Trophoblast cell (in vitro differentiated cells and primary cell): ENCODE results near the gene VPS26C.

ENCODE experiments used
- DNase-seq, 2 donors: peaks; one replicate each; pipeline ENCODE4 v3.0.0-alpha.2; 2016
- H2AFZ ChIP-seq: 2 replicates; pipeline ENCODE4 v1.6.1; 2013; ENCODE audit warnings: low read length, moderate library complexity, mild to moderate bottlenecking; ENCODE audit not compliant: insufficient read depth, poor library complexity
- H2AK5ac ChIP-seq: 2 replicates; pipeline ENCODE4 v1.6.1; 2013; ENCODE audit warnings: mild to moderate bottlenecking, low read length
- H2BK120ac ChIP-seq: 2 replicates; pipeline ENCODE4 v1.6.1; 2013; ENCODE audit warnings: low read length, mild to moderate bottlenecking, moderate library complexity; ENCODE audit not compliant: insufficient read depth, poor library complexity
- H2BK12ac ChIP-seq: 2 replicates; pipeline ENCODE4 v1.6.1; 2013; ENCODE audit warnings: mild to moderate bottlenecking, low read length, moderate library complexity
- H2BK5ac ChIP-seq: 2 replicates; pipeline ENCODE4 v1.6.1; 2013; ENCODE audit warnings: low read length, low read depth, moderate library complexity, mild to moderate bottlenecking; ENCODE audit not compliant: poor library complexity
- H3K14ac ChIP-seq: 2 replicates; pipeline ENCODE4 v1.6.1; 2013; ENCODE audit warnings: mild to moderate bottlenecking, low read length
- H3K18ac ChIP-seq: 2 replicates; pipeline ENCODE4 v1.6.1; 2013; ENCODE audit warnings: mild to moderate bottlenecking, low read length
- H3K23ac ChIP-seq: 2 replicates; pipeline ENCODE4 v1.6.1; 2013; ENCODE audit warnings: low read length
- H3K27ac ChIP-seq: 2 replicates; pipeline ENCODE4 v1.5.1; 2013; ENCODE audit warnings: low read depth, mild to moderate bottlenecking, inconsistent platforms, low read length, moderate library complexity
- H3K27me3 ChIP-seq: 2 replicates; pipeline ENCODE4 v1.6.1; 2013; ENCODE audit warnings: inconsistent platforms, mild to moderate bottlenecking, low read length, moderate library complexity; ENCODE audit not compliant: insufficient read depth
- H3K36me3 ChIP-seq, 2 experiments: 1 replicate in 1 of 2; 2 replicates in 1 of 2; pipeline ENCODE4 v1.6.1; 2013; ENCODE audit warnings: low read length in 2 of 2, mild to moderate bottlenecking in 2 of 2, moderate library complexity in 1 of 2; ENCODE audit not compliant: insufficient read depth in 2 of 2, control insufficient read depth in 1 of 2
- H3K4ac ChIP-seq: 2 replicates; pipeline ENCODE4 v1.6.1; 2013; ENCODE audit warnings: low read depth, mild to moderate bottlenecking, low read length, moderate library complexity
- H3K4me1 ChIP-seq, 2 experiments: 1 replicate in 1 of 2; 2 replicates in 1 of 2; pipeline ENCODE4 v1.6.1; 2013; ENCODE audit warnings: low read length in 2 of 2, mild to moderate bottlenecking in 2 of 2, moderate library complexity in 1 of 2; ENCODE audit not compliant: insufficient read depth in 2 of 2, control insufficient read depth in 1 of 2
- H3K4me2 ChIP-seq: 2 replicates; pipeline ENCODE4 v1.6.1; 2013; ENCODE audit warnings: inconsistent platforms, mild to moderate bottlenecking, low read length, moderate library complexity
- H3K4me3 ChIP-seq: 2 replicates; pipeline ENCODE4 v1.5.1; 2013; ENCODE audit warnings: mild to moderate bottlenecking, low read depth, low read length, inconsistent platforms
- H3K79me1 ChIP-seq: one replicate; pipeline ENCODE4 v1.6.1; 2013; ENCODE audit warnings: low read length
- H3K79me2 ChIP-seq: 2 replicates; pipeline ENCODE4 v1.6.1; 2013; ENCODE audit warnings: low read length, mild to moderate bottlenecking; ENCODE audit not compliant: control insufficient read depth, insufficient read depth, poor library complexity
- H3K9ac ChIP-seq: 2 replicates; pipeline ENCODE4 v1.6.1; 2013; ENCODE audit warnings: mild to moderate bottlenecking, low read length
- H3K9me3 ChIP-seq: 2 replicates; pipeline ENCODE4 v1.6.1; 2013; ENCODE audit warnings: low read depth, mild to moderate bottlenecking, control low read depth, inconsistent platforms, low read length; ENCODE audit not compliant: insufficient read depth
- H4K12ac ChIP-seq: 2 replicates; pipeline ENCODE4 v1.6.1; 2013; ENCODE audit warnings: low read depth, mild to moderate bottlenecking, low read length, moderate library complexity
- H4K8ac ChIP-seq: 2 replicates; pipeline ENCODE4 v1.6.1; 2013; ENCODE audit warnings: low read depth, mild to moderate bottlenecking, low read length, moderate library complexity
- H4K91ac ChIP-seq: one replicate; pipeline ENCODE4 v1.6.1; 2013; ENCODE audit warnings: low read depth, mild to moderate bottlenecking, low read length, moderate library complexity
- WGBS: extraction: QIAGEN DNeasy Blood & Tissue Kit; methylation state at CpG from one replicate; pipeline ENCODE4 v1.1.7; 2013; ENCODE audit warnings: missing lambda C conversion rate; ENCODE audit not compliant: insufficient read length, insufficient coverage; ENCODE audit errors: extremely low coverage; 5-methylcytosine and 5-hydroxymethylcytosine counted together

The VPS26C gene

DNA sequence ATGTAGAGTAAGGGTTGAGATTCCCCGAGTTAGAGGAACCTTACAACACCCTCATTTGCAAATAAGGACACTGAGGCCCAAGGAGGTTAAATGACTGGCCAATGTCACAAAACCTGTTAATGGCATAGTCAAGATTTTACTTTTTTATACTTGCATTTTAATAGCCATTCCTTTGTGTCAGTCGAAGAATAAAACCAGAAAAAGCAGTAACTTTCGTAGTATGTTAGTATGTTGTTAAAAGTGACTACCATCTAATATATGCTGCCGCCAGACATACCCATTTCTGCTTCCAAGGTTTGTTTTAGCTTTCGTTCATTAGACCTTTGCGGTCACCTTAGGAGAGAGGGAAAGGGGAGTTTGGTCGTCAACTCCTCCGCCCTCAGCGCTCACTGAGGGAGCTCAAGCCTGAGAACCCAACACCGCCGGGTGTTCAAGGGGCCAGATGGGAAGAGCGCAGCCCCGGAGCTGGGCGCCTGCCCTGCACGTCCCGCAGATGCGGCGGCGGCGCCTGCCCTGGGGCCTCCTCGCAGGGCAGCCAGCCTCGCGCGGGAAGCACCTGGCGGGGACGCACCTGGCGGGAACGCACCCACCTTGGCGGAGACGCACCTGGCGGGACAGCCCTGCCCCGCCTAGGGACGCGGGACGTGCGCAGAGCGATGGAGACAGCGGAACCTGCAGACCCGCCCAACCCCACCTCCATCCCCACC, 466 bp downstream of the VPS26C start:
- peak overlapping the region; percentile 65 for H3K4ac ChIP-seq
- no peak overlapping the region for H2BK12ac ChIP-seq
- peak; percentile 80 to 89 for DNase-seq
- H3K4me1 ChIP-seq, result peaks cover 2 to 3% of the 10 kb centered on the region in 2 experiments
- H3K4me3 ChIP-seq, result peak overlapping the region; percentile 94
- no CpG with 5 or more reads among the region's 39 CpGs for WGBS
- peaks cover 7% of the 10 kb centered on the region for H3K79me2 ChIP-seq
- peak overlapping the region; percentile 92 for H4K91ac ChIP-seq
- H3K36me3 ChIP-seq, result no peaks in the 10 kb centered on the region
- H3K9ac ChIP-seq, result peak overlapping the region; percentile 76
- peak overlapping the region; percentile 92 for H3K14ac ChIP-seq
- H3K9me3 ChIP-seq, result no peaks in the 10 kb centered on the region
- H3K79me1 ChIP-seq, result peaks cover 11% of the 10 kb centered on the region
- peak overlapping the region; percentile 76 for H2BK120ac ChIP-seq
- H2AFZ ChIP-seq, result peak overlapping the region; percentile 95
- no peak overlapping the region for H3K23ac ChIP-seq
- H3K27me3 ChIP-seq, result no peaks in the 10 kb centered on the region
- H3K18ac ChIP-seq, result peak overlapping the region; percentile 96
- no peak overlapping the region for H2AK5ac ChIP-seq
- H3K4me2 ChIP-seq, result peak overlapping the region; percentile 87
- peak overlapping the region; percentile 36 for H2BK5ac ChIP-seq
- peak overlapping the region; percentile 70 for H4K12ac ChIP-seq
- peak overlapping the region; percentile 94 for H4K8ac ChIP-seq
- H3K27ac ChIP-seq, result peak overlapping the region; percentile 83

DNA sequence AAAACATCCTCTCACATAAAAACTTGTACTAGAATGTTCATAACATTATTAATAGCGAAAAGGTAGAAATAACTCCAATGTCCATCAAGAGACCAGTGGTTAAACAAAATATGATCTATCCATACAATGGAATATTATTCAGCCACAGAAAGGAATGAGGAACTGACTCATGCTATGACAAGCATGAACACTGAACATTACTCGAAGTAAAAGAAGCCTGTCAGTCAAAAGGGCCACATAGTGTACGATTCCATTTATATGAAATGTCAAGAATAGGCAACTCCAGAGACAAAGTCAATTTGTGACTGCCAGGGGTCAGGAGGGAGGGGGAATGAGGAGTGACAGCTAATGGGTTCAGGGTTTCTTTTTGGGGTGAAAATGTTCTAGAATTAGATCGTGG, 2.3 kb downstream of the VPS26C start:
- Histone ChIP-seq H3K4me1 (peaks cover 2 to 3% of the 10 kb centered on the region in 2 experiments), H3K4ac (peak overlapping the region; percentile 73), H3K23ac (no peak overlapping the region), H4K12ac (no peak overlapping the region), H2BK120ac (no peak overlapping the region), H3K14ac (no peak overlapping the region), H3K36me3 (peaks cover 0 to 3% of the 10 kb centered on the region in 2 experiments), H3K27ac (no peak overlapping the region), H2AK5ac (no peak overlapping the region), H3K4me3 (no peak overlapping the region), H3K9me3 (no peaks in the 10 kb centered on the region), H2BK5ac (no peak overlapping the region), H3K79me2 (peaks cover 7% of the 10 kb centered on the region), H3K9ac (no peak overlapping the region), H4K8ac (no peak overlapping the region), H3K79me1 (peaks cover 11% of the 10 kb centered on the region), H3K27me3 (no peaks in the 10 kb centered on the region), H2BK12ac (no peak overlapping the region), H4K91ac (no peak overlapping the region), H3K4me2 (no peak overlapping the region), H2AFZ (no peak overlapping the region), H3K18ac (no peak overlapping the region)
- WGBS, result no CpG with 5 or more reads among the region's 4 CpGs
- DNase-seq, result peak; percentile 9 to 70

DNA sequence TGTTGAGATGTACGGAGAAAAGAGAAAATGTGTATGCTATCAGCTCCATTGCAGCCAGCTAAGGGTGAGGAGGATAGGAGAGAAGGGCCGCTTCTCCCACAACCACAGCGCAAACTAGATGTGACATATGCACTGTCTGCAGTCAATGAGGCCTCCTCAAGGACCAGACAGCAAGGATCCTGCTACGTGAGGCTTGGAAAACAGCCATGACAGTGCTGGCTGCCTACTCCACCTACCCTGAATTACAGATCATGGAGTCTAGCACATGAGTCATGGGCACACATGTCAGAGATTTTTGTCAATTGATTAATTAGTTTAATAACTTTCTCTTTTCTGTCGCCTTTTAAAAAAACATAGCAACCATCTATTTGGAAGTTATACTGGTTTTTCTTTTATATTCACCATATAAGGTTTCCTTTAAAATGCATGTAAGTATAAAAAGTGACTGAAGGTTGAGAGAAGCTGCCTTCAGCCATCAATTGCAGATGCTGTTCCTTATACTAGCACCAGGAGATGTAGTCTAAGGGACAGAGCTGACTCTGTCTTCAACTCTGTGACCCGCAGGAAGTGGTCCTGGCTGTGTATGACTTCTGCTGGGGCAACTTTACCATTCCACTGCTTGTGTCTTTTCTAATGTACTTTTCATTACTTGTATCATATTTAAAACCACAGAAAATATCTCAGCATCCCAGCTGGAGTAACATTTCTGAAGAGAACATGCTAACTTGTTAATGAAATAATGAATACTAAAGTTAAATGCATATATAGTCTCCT, 3.1 kb downstream of the VPS26C start:
- no peak overlapping the region for H3K14ac ChIP-seq
- H2BK5ac ChIP-seq, result no peak overlapping the region
- no peak overlapping the region for H4K8ac ChIP-seq
- peaks cover 11% of the 10 kb centered on the region for H3K79me1 ChIP-seq
- no peak overlapping the region for H3K27ac ChIP-seq
- H2AFZ ChIP-seq, result no peak overlapping the region
- H3K9ac ChIP-seq, result no peak overlapping the region
- H3K18ac ChIP-seq, result no peak overlapping the region
- no peak overlapping the region for H3K23ac ChIP-seq
- H4K12ac ChIP-seq, result no peak overlapping the region
- H2BK120ac ChIP-seq, result no peak overlapping the region
- no peak overlapping the region for H2AK5ac ChIP-seq
- peaks cover 2 to 3% of the 10 kb centered on the region in 2 experiments for H3K4me1 ChIP-seq
- H3K4me3 ChIP-seq, result no peak overlapping the region
- H4K91ac ChIP-seq, result no peak overlapping the region
- H3K9me3 ChIP-seq, result no peaks in the 10 kb centered on the region
- H2BK12ac ChIP-seq, result no peak overlapping the region
- no CpG with 5 or more reads among the region's 6 CpGs for WGBS
- peak overlapping the region; percentile 61 for H3K4ac ChIP-seq
- no peak overlapping the region for H3K4me2 ChIP-seq
- DNase-seq, result peak in 1 of 2 donors; percentile 4
- peaks cover 0 to 3% of the 10 kb centered on the region in 2 experiments for H3K36me3 ChIP-seq
- peaks cover 7% of the 10 kb centered on the region for H3K79me2 ChIP-seq
- H3K27me3 ChIP-seq, result no peaks in the 10 kb centered on the region

GRCh38 chr21:37259426-37259825, 7.7 kb downstream of the VPS26C start:
- H2BK120ac ChIP-seq, result no peak overlapping the region
- H2BK5ac ChIP-seq, result no peak overlapping the region
- no peak overlapping the region for H4K12ac ChIP-seq
- no peak overlapping the region for H3K23ac ChIP-seq
- peaks cover 1% of the 10 kb centered on the region for H3K9me3 ChIP-seq
- H3K18ac ChIP-seq, result no peak overlapping the region
- peaks cover 2 to 3% of the 10 kb centered on the region in 2 experiments for H3K36me3 ChIP-seq
- H3K4ac ChIP-seq, result no peak overlapping the region
- H3K4me3 ChIP-seq, result no peak overlapping the region
- H4K91ac ChIP-seq, result no peak overlapping the region
- no CpG with 5 or more reads among the region's 5 CpGs for WGBS
- H2BK12ac ChIP-seq, result no peak overlapping the region
- DNase-seq, result no peak
- no peak overlapping the region for H3K27ac ChIP-seq
- no peaks in the 10 kb centered on the region for H3K27me3 ChIP-seq
- H3K14ac ChIP-seq, result no peak overlapping the region
- H2AFZ ChIP-seq, result no peak overlapping the region
- no peak overlapping the region for H3K9ac ChIP-seq
- no peak overlapping the region for H4K8ac ChIP-seq
- H3K4me2 ChIP-seq, result no peak overlapping the region
- no peaks in the 10 kb centered on the region for H3K79me1 ChIP-seq
- H3K79me2 ChIP-seq, result no peaks in the 10 kb centered on the region
- H3K4me1 ChIP-seq, result peaks cover 2 to 4% of the 10 kb centered on the region in 2 experiments
- no peak overlapping the region for H2AK5ac ChIP-seq
